Mammary epithelial cell (primary cell): Measurements from ENCODE around the gene MARK3.

Experiments
- CTCF ChIP-seq, 2 donors: IDR thresholded peaks in 1 of 2; conservative IDR thresholded peaks in 1 of 2; 2 replicates each; pipeline ENCODE4 v1.5.1; 2011 to 2012; ENCODE audit warnings: inconsistent platforms in 2 of 2, low read length in 2 of 2, mild to moderate bottlenecking in 2 of 2, control low read depth in 1 of 2, low read depth in 1 of 2; ENCODE audit not compliant: insufficient read depth in 1 of 2; ENCODE audit errors: extremely low read depth in 1 of 2
- EZH2 ChIP-seq: IDR thresholded peaks from 2 replicates; pipeline ENCODE4 v1.6.1; 2012; ENCODE audit warnings: low read length, inconsistent platforms, borderline replicate concordance

GRCh38 chr14:103543721-103544387 is 158.6 kb downstream of the MARK3 start:
- TF ChIP-seq CTCF (conservative IDR thresholded peaks at IDR 0.05 in 1 of 2, IDR thresholded peaks at IDR 0.05 in 1 of 2; ENCODE audit: extremely low read depth in 1 of 2, insufficient read depth in 1 of 2, low read depth in 1 of 2, low read length in 2 of 2) = no peak
- TF ChIP-seq EZH2 = no peak
